ENCODE data around the gene C19orf81. TPM values are rescaled to one million over a fixed set of nuclear protein-coding genes. Genes with fewer than 3 reads are reported as not detected.

Gene C19orf81
- polyA plus RNA-seq, 3 donors: not detected

- Histone ChIP-seq H3K27ac (ENCODE audit: low read depth in 1 of 2, low read length in 2 of 2) (no peak overlapping the region), H3K9ac (ENCODE audit: insufficient read depth, low read length, poor library complexity, severe bottlenecking) (no peak overlapping the region), H3K9me3 (replicated peaks in 1 of 2; ENCODE audit: control insufficient read depth in 1 of 2, insufficient read depth in 1 of 2, low read length in 2 of 2) (peaks cover 0 to 3% of the 10 kb centered on the region in 2 donors), H3K79me2 (ENCODE audit: insufficient read depth, low read length) (no peaks in the 10 kb centered on the region), H3K4me1 (ENCODE audit: control insufficient read depth in 1 of 2, insufficient read depth in 2 of 2, low read length in 2 of 2) (peaks cover 3 to 7% of the 10 kb centered on the region in 2 donors), H4K20me1 (ENCODE audit: insufficient read depth, low read length) (no peaks in the 10 kb centered on the region), H3K4me3 (replicated peaks in 1 of 3; ENCODE audit: low read depth in 2 of 3, low read length in 3 of 3) (no peak overlapping the region), H2AFZ (ENCODE audit: insufficient read depth, low read depth, low read length, poor library complexity, severe bottlenecking) (no peak overlapping the region), H3K36me3 (replicated peaks in 1 of 2; ENCODE audit: control insufficient read depth in 1 of 2, insufficient read depth in 2 of 2, low read length in 2 of 2) (no peaks in the 10 kb centered on the region), H3K4me2 (replicated peaks; ENCODE audit: extremely low read depth, low read length, poor library complexity, severe bottlenecking) (no peak overlapping the region), H3K27me3 (ENCODE audit: control insufficient read depth in 2 of 2, insufficient read depth in 2 of 2, low read length in 2 of 2) (peaks cover 0 to 24% of the 10 kb centered on the region in 2 donors)
- intact Hi-C loops (cut with micrococcal nuclease): no loop called here
- Mint-ChIP-seq H3K27ac (peak overlapping the region in 1 of 7 donors; percentile 12), H3K36me3 (peaks cover 0 to 2% of the 10 kb centered on the region in 2 donors), H3K4me3 (no peak overlapping the region), H3K27me3 (ENCODE audit: low read depth in 3 of 3) (peaks cover 41 to 52% (median 47%) of the 10 kb centered on the region in 3 donors), H3K9me3 (peaks cover 6 to 21% (median 9%) of the 10 kb centered on the region in 7 donors), H3K4me1 (peaks cover 11% of the 10 kb centered on the region)
- no peak for TF ChIP-seq CTCF (IDR thresholded peaks at IDR 0.05)
- 68% methylated on average over 3 of the region's 5 CpGs for WGBS (ENCODE audit: insufficient coverage)
- DNase-seq: no peak
Observed at GRCh38 chr19:50677636-50678035, 28.4 kb downstream of the C19orf81 start.

GRCh38 chr19:50678323-50678722 lies 29.1 kb downstream of the C19orf81 start:
- H3K4me3 ChIP-seq (replicated peaks in 1 of 3; ENCODE audit: low read depth in 2 of 3, low read length in 3 of 3): no peak overlapping the region
- peaks cover 39 to 45% (median 40%) of the 10 kb centered on the region in 3 donors for H3K27me3 Mint-ChIP-seq (ENCODE audit: low read depth in 3 of 3)
- no peaks in the 10 kb centered on the region for H4K20me1 ChIP-seq (ENCODE audit: insufficient read depth, low read length)
- H3K27ac ChIP-seq (ENCODE audit: low read depth in 1 of 2, low read length in 2 of 2): no peak overlapping the region
- no peak for TF ChIP-seq CTCF (IDR thresholded peaks at IDR 0.05)
- H3K9me3 Mint-ChIP-seq: peaks cover 6 to 21% (median 9%) of the 10 kb centered on the region in 7 donors
- H3K36me3 ChIP-seq (replicated peaks in 1 of 2; ENCODE audit: control insufficient read depth in 1 of 2, insufficient read depth in 2 of 2, low read length in 2 of 2): no peaks in the 10 kb centered on the region
- WGBS (ENCODE audit: insufficient coverage): 61% methylated on average over 3 of the region's 3 CpGs
- no peak overlapping the region for H3K4me3 Mint-ChIP-seq
- H3K36me3 Mint-ChIP-seq: peaks cover 0 to 2% of the 10 kb centered on the region in 2 donors
- no peaks in the 10 kb centered on the region for H3K79me2 ChIP-seq (ENCODE audit: insufficient read depth, low read length)
- H3K27me3 ChIP-seq (ENCODE audit: control insufficient read depth in 2 of 2, insufficient read depth in 2 of 2, low read length in 2 of 2): peaks cover 0 to 17% of the 10 kb centered on the region in 2 donors
- no peak overlapping the region for H2AFZ ChIP-seq (ENCODE audit: insufficient read depth, low read depth, low read length, poor library complexity, severe bottlenecking)
- H3K4me2 ChIP-seq (replicated peaks; ENCODE audit: extremely low read depth, low read length, poor library complexity, severe bottlenecking): no peak overlapping the region
- peaks cover 11% of the 10 kb centered on the region for H3K4me1 Mint-ChIP-seq
- peaks cover 0 to 3% of the 10 kb centered on the region in 2 donors for H3K9me3 ChIP-seq (replicated peaks in 1 of 2; ENCODE audit: control insufficient read depth in 1 of 2, insufficient read depth in 1 of 2, low read length in 2 of 2)
- DNase-seq: no peak
- H3K4me1 ChIP-seq (ENCODE audit: control insufficient read depth in 1 of 2, insufficient read depth in 2 of 2, low read length in 2 of 2): peaks cover 3 to 7% of the 10 kb centered on the region in 2 donors
- peak overlapping the region in 1 of 7 donors; percentile 36 for H3K27ac Mint-ChIP-seq
- intact Hi-C loops (cut with micrococcal nuclease): no loop called here
- no peak overlapping the region for H3K9ac ChIP-seq (ENCODE audit: insufficient read depth, low read length, poor library complexity, severe bottlenecking)

Measured in CD14-positive monocyte (primary cell).